ENCODE data around the gene SH2D7. TPM values are rescaled to one million over a fixed set of nuclear protein-coding genes. Genes with fewer than 3 reads are reported as not detected.

SH2D7 gene
- total RNA-seq, 1 experiment from 2014 or later = not detected

GRCh38 chr15:78072080-78072892, 20.1 kb upstream of the SH2D7 start:
- Histone ChIP-seq H3K9me3 (ENCODE audit: low read length) (no peaks in the 10 kb centered on the region), H4K20me1 (ENCODE audit: low read length) (no peaks in the 10 kb centered on the region), H2AFZ (ENCODE audit: low read length) (no peak overlapping the region), H3K27me3 (ENCODE audit: low read length) (no peaks in the 10 kb centered on the region), H3K79me2 (ENCODE audit: low read length) (peaks cover 94% of the 10 kb centered on the region), H3K4me3 (ENCODE audit: low read length) (no peak overlapping the region), H3F3A (ENCODE audit: low read length, unreplicated experiment) (no peaks in the 10 kb centered on the region), H3K4me1 (ENCODE audit: insufficient read depth, low read length) (peaks cover 46% of the 10 kb centered on the region), H3K27ac (ENCODE audit: low read length) (no peak overlapping the region), H3K9me2 (replicated peaks; ENCODE audit: low read length) (no peaks in the 10 kb centered on the region), H3K9ac (ENCODE audit: low read length) (no peak overlapping the region), H3K4me2 (ENCODE audit: low read length) (no peak overlapping the region), H3K36me3 (ENCODE audit: low read depth, low read length) (no peaks in the 10 kb centered on the region)
- POLR2A ChIA-PET (ENCODE audit: unreplicated experiment) = no interaction called here
- CTCF ChIA-PET = no interaction called here
- ATAC-seq (no peak), DNase-seq (no peak)
- TF ChIP-seq EZH2phosphoT487 (IDR thresholded peaks at IDR 0.05; ENCODE audit: borderline replicate concordance, low read length) (no peak), CTCF (conservative IDR thresholded peaks at IDR 0.05; ENCODE audit: low read depth, low read length) (no peak), EZH2 (IDR thresholded peaks at IDR 0.05; ENCODE audit: low read length, unreplicated experiment) (no peak)
- no TSS peak for BruUV-seq (replicated peaks)
- intact Hi-C loops (cut with micrococcal nuclease) = loop anchor here (10.0 kb wide), 1 partner anchor 67 kb away; no protein-coding TSS in a partner anchor

GRCh38 chr15:78073046-78073787, 19.1 kb upstream of the SH2D7 start:
- ATAC-seq = no peak
- Histone ChIP-seq H3K9me3 (ENCODE audit: low read length) (no peaks in the 10 kb centered on the region), H3K4me1 (ENCODE audit: insufficient read depth, low read length) (peaks cover 36% of the 10 kb centered on the region), H2AFZ (ENCODE audit: low read length) (no peak overlapping the region), H3K9ac (ENCODE audit: low read length) (no peak overlapping the region), H3K27me3 (ENCODE audit: low read length) (no peaks in the 10 kb centered on the region), H3K79me2 (ENCODE audit: low read length) (peaks cover 85% of the 10 kb centered on the region), H3K9me2 (replicated peaks; ENCODE audit: low read length) (no peaks in the 10 kb centered on the region), H3F3A (ENCODE audit: low read length, unreplicated experiment) (no peaks in the 10 kb centered on the region), H3K27ac (ENCODE audit: low read length) (no peak overlapping the region), H3K4me3 (ENCODE audit: low read length) (no peak overlapping the region), H3K4me2 (ENCODE audit: low read length) (no peak overlapping the region), H3K36me3 (ENCODE audit: low read depth, low read length) (no peaks in the 10 kb centered on the region), H4K20me1 (ENCODE audit: low read length) (no peaks in the 10 kb centered on the region)
- TF ChIP-seq EZH2phosphoT487 (IDR thresholded peaks at IDR 0.05; ENCODE audit: borderline replicate concordance, low read length) = no peak
- TF ChIP-seq CTCF (conservative IDR thresholded peaks at IDR 0.05; ENCODE audit: low read depth, low read length) = no peak
- TF ChIP-seq EZH2 (IDR thresholded peaks at IDR 0.05; ENCODE audit: low read length, unreplicated experiment) = no peak
- intact Hi-C loops (cut with micrococcal nuclease) = loop anchor here (10.0 kb wide), 1 partner anchor 68 kb away; no protein-coding TSS in a partner anchor
- no TSS peak for BruUV-seq (replicated peaks)
- ChIA-PET POLR2A (ENCODE audit: unreplicated experiment) (no interaction called here), CTCF (no interaction called here)
- DNase-seq = no peak
